Middle frontal gyrus (tissue), 1 donor: ENCODE data around the gene CCDC85B.
A peak's percentile ranks its signal among the peaks of the same experiment; 100 is the strongest.
"Not testable (repeated sequence)": the region's sequence is repeated elsewhere in the genome, so short reads cannot be mapped to it uniquely, and the experiment has no call there.

Source experiments
- DNase-seq: peaks from one replicate; pipeline ENCODE4 v3.0.0-alpha.2; 2015; ENCODE audit warnings: low spot score; ENCODE audit errors: extremely low spot score

CCDC85B gene

GRCh38 chr11:65890324-65891218, at the start of gene CCDC85B:
Gene CCDC85B, plus strand, starts transcription at chr11:65890673. Its CDS starts 111 bp downstream, at chr11:65890784.
- DNase-seq: peak; percentile 97

- DNase-seq: no peak
Measured at GRCh38 chr11:65842144-65842543, 48.3 kb upstream of the CCDC85B start.

GRCh38 chr11:65843811-65844210, 46.7 kb upstream of the CCDC85B start:
- DNase-seq: no peak

GRCh38 chr11:65844231-65844872, 46.1 kb upstream of the CCDC85B start:
- no peak for DNase-seq

- no peak for DNase-seq
Measured at GRCh38 chr11:65847746-65848145, 42.7 kb upstream of the CCDC85B start.

- not testable (repeated sequence) for DNase-seq
Measured at GRCh38 chr11:65848693-65849092, 41.8 kb upstream of the CCDC85B start.

GRCh38 chr11:65849366-65849765, 41.1 kb upstream of the CCDC85B start:
- DNase-seq: no peak

GRCh38 chr11:65849771-65850216, 40.7 kb upstream of the CCDC85B start:
- DNase-seq: no peak

- no peak for DNase-seq
Measured at GRCh38 chr11:65850217-65851082, 40.0 kb upstream of the CCDC85B start.

- DNase-seq: no peak
Measured at GRCh38 chr11:65851083-65851579, 39.3 kb upstream of the CCDC85B start.

GRCh38 chr11:65851811-65852507, 38.5 kb upstream of the CCDC85B start:
- no peak for DNase-seq

GRCh38 chr11:65852508-65853245, 37.8 kb upstream of the CCDC85B start:
- DNase-seq: no peak

- no peak for DNase-seq
Measured at GRCh38 chr11:65853246-65853979, 37.1 kb upstream of the CCDC85B start.

- DNase-seq: no peak
Measured at GRCh38 chr11:65854161-65854592, 36.3 kb upstream of the CCDC85B start.

- DNase-seq: no peak
Measured at GRCh38 chr11:65854852-65855837, 35.3 kb upstream of the CCDC85B start.

GRCh38 chr11:65855927-65856363, 34.5 kb upstream of the CCDC85B start:
- no peak for DNase-seq

- peak; percentile 49 for DNase-seq
Measured at GRCh38 chr11:65856689-65857499, 33.6 kb upstream of the CCDC85B start.
